Measurements from ENCODE around the gene CDC42.

The CDC42 gene

GRCh38 chr1:22132517-22133235 is 80.2 kb downstream of the CDC42 start:
- peak; percentile 68 for DNase-seq

GRCh38 chr1:22133247-22133930 is 80.9 kb downstream of the CDC42 start:
- DNase-seq, result no peak

GRCh38 chr1:22133931-22134324 is 81.4 kb downstream of the CDC42 start:
- no peak for DNase-seq

- no peak for DNase-seq
Observed at GRCh38 chr1:22137004-22137720, 84.7 kb downstream of the CDC42 start.

GRCh38 chr1:22139066-22139594 is 86.6 kb downstream of the CDC42 start:
- no peak for DNase-seq

GRCh38 chr1:22139817-22140216 is 87.3 kb downstream of the CDC42 start:
- no peak for DNase-seq
